ENCODE data around the gene DNAJB9. TPM values are rescaled to one million over a fixed set of nuclear protein-coding genes. Genes with fewer than 3 reads are reported as not detected.

DNAJB9 gene
- total RNA-seq, 1 experiment from 2014 or later: 22.0 TPM

DNA sequence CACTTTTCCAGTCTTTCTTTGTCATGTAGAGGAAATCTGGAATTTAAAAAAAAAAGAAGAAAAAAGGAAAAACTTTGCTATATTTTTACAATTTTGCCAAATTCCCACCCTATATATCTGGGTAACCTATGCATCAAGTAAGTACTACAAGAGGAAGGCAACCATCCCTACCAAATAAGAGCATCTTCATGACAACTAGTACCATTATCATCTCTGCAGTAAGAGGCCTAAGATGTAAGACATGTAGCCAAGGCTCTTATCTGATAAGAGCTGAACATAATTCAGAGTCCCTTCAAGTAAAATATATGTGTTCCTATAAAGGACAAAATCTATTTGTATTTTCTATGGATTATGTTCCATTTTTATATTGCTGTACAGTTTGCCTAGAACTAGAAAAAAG is 3.7 kb upstream of the DNAJB9 start:
- Mint-ChIP-seq H3K4me1 (ENCODE audit: low read depth, unreplicated experiment) (no peaks in the 10 kb centered on the region), H3K36me3 (ENCODE audit: insufficient read depth, unreplicated experiment) (peaks cover 32% of the 10 kb centered on the region), H3K27ac (ENCODE audit: unreplicated experiment) (no peak overlapping the region), H3K27me3 (ENCODE audit: insufficient read depth, unreplicated experiment) (no peaks in the 10 kb centered on the region), H3K9me3 (ENCODE audit: unreplicated experiment) (no peaks in the 10 kb centered on the region), H3K4me3 (ENCODE audit: unreplicated experiment) (no peak overlapping the region)
- ChIA-PET POLR2A (no interaction called here), CTCF (no interaction called here)
- BruUV-seq (replicated peaks): no TSS peak
- no peaks in the 10 kb centered on the region for H3K36me3 ChIP-seq (ENCODE audit: control insufficient read depth, insufficient read depth, low read length)
- H3K4me3 ChIP-seq (ENCODE audit: low read depth, low read length): no peak overlapping the region
- intact Hi-C loops (cut with micrococcal nuclease; ENCODE audit: unreplicated experiment): loop anchor here (5.0 kb wide), 2 partner anchors 114 to 319 kb away; no protein-coding TSS in a partner anchor
- DNase-seq: no peak
- H3K27me3 ChIP-seq (replicated peaks; ENCODE audit: control insufficient read depth, insufficient read depth, low read length): no peaks in the 10 kb centered on the region
- TF ChIP-seq CTCF (IDR thresholded peaks at IDR 0.05; ENCODE audit: insufficient read depth in 1 of 2, low read depth in 1 of 2, low read length in 1 of 2, severe bottlenecking in 1 of 2, unreplicated experiment in 1 of 2): no peak
- H3K4me1 ChIP-seq: no peaks in the 10 kb centered on the region
- no peaks in the 10 kb centered on the region for H3K9me3 ChIP-seq

DNA sequence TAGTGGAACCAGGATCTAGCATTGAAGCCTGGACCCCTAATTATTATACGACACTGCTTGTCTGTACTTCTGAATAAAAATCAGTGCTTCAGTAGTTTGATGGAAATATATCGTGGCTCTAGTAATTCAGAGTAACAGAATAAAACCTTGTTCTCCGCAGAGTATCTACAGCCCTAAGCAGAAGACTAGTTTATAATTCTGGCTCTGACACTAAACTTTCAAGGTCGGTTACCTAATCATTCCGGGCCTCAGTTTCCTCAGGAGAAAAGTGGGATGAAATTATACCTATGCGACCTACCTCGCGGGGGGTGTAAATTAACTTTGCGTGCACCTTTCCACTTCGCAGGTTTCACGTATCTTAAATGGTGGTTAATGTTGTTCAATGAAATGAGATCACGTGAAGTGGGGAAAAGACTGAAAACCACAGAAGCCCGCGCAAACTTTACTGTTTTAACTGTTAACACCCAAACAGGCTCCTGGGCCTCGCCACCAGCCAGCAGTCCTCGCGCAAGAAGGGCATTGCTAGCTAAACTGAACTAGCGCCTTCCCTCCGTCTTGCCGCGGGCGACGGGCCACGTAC is 783 bp upstream of the DNAJB9 start:
- ChIA-PET CTCF (interaction anchor here (1.1 kb wide), 2 partner anchors 13 to 43 kb away, joined by 3 to 4 read pairs; partner anchors contain the start of gene PNPLA8), POLR2A (interaction anchor here (0.6 to 1.2 kb wide), 2 partner anchors 43 to 269 kb away, joined by 9 to 28 read pairs; partner anchors contain the start of gene PNPLA8)
- DNase-seq: no peak
- H3K27ac Mint-ChIP-seq (ENCODE audit: unreplicated experiment): peak overlapping the region; percentile 98
- H3K9me3 ChIP-seq: no peaks in the 10 kb centered on the region
- no peak for TF ChIP-seq CTCF (IDR thresholded peaks at IDR 0.05; ENCODE audit: insufficient read depth in 1 of 2, low read depth in 1 of 2, low read length in 1 of 2, severe bottlenecking in 1 of 2, unreplicated experiment in 1 of 2)
- H3K4me3 ChIP-seq (ENCODE audit: low read depth, low read length): peak overlapping the region; percentile 79
- intact Hi-C loops (cut with micrococcal nuclease; ENCODE audit: unreplicated experiment): loop anchor here (2.0 to 5.0 kb wide), 3 partner anchors 44 to 322 kb away; no protein-coding TSS in a partner anchor
- no peaks in the 10 kb centered on the region for H3K9me3 Mint-ChIP-seq (ENCODE audit: unreplicated experiment)
- H3K27me3 Mint-ChIP-seq (ENCODE audit: insufficient read depth, unreplicated experiment): no peaks in the 10 kb centered on the region
- TSS peak; percentile 48 for BruUV-seq (replicated peaks)
- no peaks in the 10 kb centered on the region for H3K27me3 ChIP-seq (replicated peaks; ENCODE audit: control insufficient read depth, insufficient read depth, low read length)
- H3K4me1 ChIP-seq: no peaks in the 10 kb centered on the region; the same call in 1 of the 2 replicates
- H3K36me3 ChIP-seq (ENCODE audit: control insufficient read depth, insufficient read depth, low read length): no peaks in the 10 kb centered on the region
- H3K36me3 Mint-ChIP-seq (ENCODE audit: insufficient read depth, unreplicated experiment): peaks cover 47% of the 10 kb centered on the region
- peak overlapping the region; percentile 98 for H3K4me3 Mint-ChIP-seq (ENCODE audit: unreplicated experiment)
- H3K4me1 Mint-ChIP-seq (ENCODE audit: low read depth, unreplicated experiment): no peaks in the 10 kb centered on the region

- no peaks in the 10 kb centered on the region for H3K27me3 ChIP-seq (replicated peaks; ENCODE audit: control insufficient read depth, insufficient read depth, low read length)
- BruUV-seq (replicated peaks): TSS peak; percentile 37
- DNase-seq: peak; percentile 57 to 58
- H3K27me3 Mint-ChIP-seq (ENCODE audit: insufficient read depth, unreplicated experiment): no peaks in the 10 kb centered on the region
- H3K4me1 ChIP-seq: peaks cover under 1% of the 10 kb centered on the region
- POLR2A ChIA-PET: interaction anchor here (0.9 to 1.3 kb wide), 4 partner anchors 8 to 44 kb away, joined by 3 to 28 read pairs (median 6); partner anchors contain the start of gene PNPLA8
- intact Hi-C loops (cut with micrococcal nuclease; ENCODE audit: unreplicated experiment): loop anchor here (1.0 kb wide), 2 partner anchors 12 to 44 kb away; partner anchors contain the start of gene PNPLA8
- H3K36me3 Mint-ChIP-seq (ENCODE audit: insufficient read depth, unreplicated experiment): peaks cover 47% of the 10 kb centered on the region
- CTCF ChIA-PET: interaction anchor here (0.6 to 1.1 kb wide), 4 partner anchors 12 to 262 kb away, joined by 3 to 4 read pairs (median 4); partner anchors contain the start of gene PNPLA8
- H3K9me3 Mint-ChIP-seq (ENCODE audit: unreplicated experiment): no peaks in the 10 kb centered on the region
- peak overlapping the region; percentile 98 for H3K4me3 Mint-ChIP-seq (ENCODE audit: unreplicated experiment)
- H3K9me3 ChIP-seq: no peaks in the 10 kb centered on the region
- H3K27ac Mint-ChIP-seq (ENCODE audit: unreplicated experiment): peak overlapping the region; percentile 98
- peak overlapping the region; percentile 93 for H3K4me3 ChIP-seq (ENCODE audit: low read depth, low read length)
- no peak for TF ChIP-seq CTCF (IDR thresholded peaks at IDR 0.05; ENCODE audit: insufficient read depth in 1 of 2, low read depth in 1 of 2, low read length in 1 of 2, severe bottlenecking in 1 of 2, unreplicated experiment in 1 of 2)
- no peaks in the 10 kb centered on the region for H3K4me1 Mint-ChIP-seq (ENCODE audit: low read depth, unreplicated experiment)
- H3K36me3 ChIP-seq (ENCODE audit: control insufficient read depth, insufficient read depth, low read length): no peaks in the 10 kb centered on the region
Measured at GRCh38 chr7:108570146-108570755, 577 bp downstream of the DNAJB9 start.
